Measurements from ENCODE around the gene TBC1D16. TPM values are rescaled to one million over a fixed set of nuclear protein-coding genes. Genes with fewer than 3 reads are reported as not detected.
A peak's percentile ranks its signal among the peaks of the same experiment; 100 is the strongest.

TBC1D16 gene
- total RNA-seq, 2 experiments from 2014 or later, result 5.4 TPM

GRCh38 chr17:80005360-80006338 lies 30.0 kb downstream of the TBC1D16 start:
- Mint-ChIP-seq H3K9me3 (no peaks in the 10 kb centered on the region), H3K36me3 (no peaks in the 10 kb centered on the region), H3K4me1 (ENCODE audit: low read depth) (peaks cover 5% of the 10 kb centered on the region), H3K27me3 (no peaks in the 10 kb centered on the region), H3K4me3 (no peak overlapping the region), H3K27ac (no peak overlapping the region)
- POLR2A ChIA-PET, result no interaction called here
- intact Hi-C loops (cut with micrococcal nuclease), result no loop called here
- peak; percentile 62 for DNase-seq
- CTCF ChIA-PET, result interaction anchor here (0.6 to 2.1 kb wide), 15 partner anchors 7 to 1306 kb away, joined by 3 to 8 read pairs (median 3); partner anchors contain the start of gene GAA

GRCh38 chr17:80003969-80004368 lies 31.7 kb downstream of the TBC1D16 start:
- Mint-ChIP-seq H3K9me3 (no peaks in the 10 kb centered on the region), H3K36me3 (no peaks in the 10 kb centered on the region), H3K27ac (no peak overlapping the region), H3K27me3 (no peaks in the 10 kb centered on the region), H3K4me1 (ENCODE audit: low read depth) (peaks cover 5% of the 10 kb centered on the region), H3K4me3 (no peak overlapping the region)
- POLR2A ChIA-PET, result no interaction called here
- CTCF ChIA-PET, result interaction anchor here (0.9 to 2.1 kb wide), 3 partner anchors 12 to 98 kb away, joined by 3 to 6 read pairs (median 5); partner anchors contain the start of gene GAA
- no peak for DNase-seq
- intact Hi-C loops (cut with micrococcal nuclease), result no loop called here

GRCh38 chr17:80002690-80003490 lies 32.8 kb downstream of the TBC1D16 start:
- no peak overlapping the region for H3K4me3 Mint-ChIP-seq
- intact Hi-C loops (cut with micrococcal nuclease), result no loop called here
- POLR2A ChIA-PET, result no interaction called here
- no peaks in the 10 kb centered on the region for H3K27me3 Mint-ChIP-seq
- no peak overlapping the region for H3K27ac Mint-ChIP-seq
- H3K36me3 Mint-ChIP-seq, result no peaks in the 10 kb centered on the region
- CTCF ChIA-PET, result interaction anchor here (1.0 kb wide), 1 partner anchor 98 kb away, joined by 5 read pairs; the partner anchor contains the start of gene GAA
- H3K4me1 Mint-ChIP-seq (ENCODE audit: low read depth), result peaks cover 12% of the 10 kb centered on the region
- H3K9me3 Mint-ChIP-seq, result no peaks in the 10 kb centered on the region
- DNase-seq, result no peak

- Mint-ChIP-seq H3K27me3 (no peaks in the 10 kb centered on the region), H3K4me3 (no peak overlapping the region), H3K27ac (no peak overlapping the region), H3K36me3 (no peaks in the 10 kb centered on the region), H3K4me1 (ENCODE audit: low read depth) (peaks cover 20% of the 10 kb centered on the region), H3K9me3 (no peaks in the 10 kb centered on the region)
- intact Hi-C loops (cut with micrococcal nuclease), result no loop called here
- no peak for DNase-seq
- CTCF ChIA-PET, result no interaction called here
- POLR2A ChIA-PET, result no interaction called here
These were observed 33.5 kb downstream of the TBC1D16 start for GRCh38 chr17:80002070-80002641.

- DNase-seq, result no peak
- no peaks in the 10 kb centered on the region for H3K36me3 Mint-ChIP-seq
- H3K9me3 Mint-ChIP-seq, result no peaks in the 10 kb centered on the region
- intact Hi-C loops (cut with micrococcal nuclease), result no loop called here
- no peaks in the 10 kb centered on the region for H3K27me3 Mint-ChIP-seq
- H3K27ac Mint-ChIP-seq, result no peak overlapping the region
- no peak overlapping the region for H3K4me3 Mint-ChIP-seq
- POLR2A ChIA-PET, result no interaction called here
- H3K4me1 Mint-ChIP-seq (ENCODE audit: low read depth), result peaks cover 29% of the 10 kb centered on the region
- CTCF ChIA-PET, result interaction anchor here (0.7 to 1.2 kb wide), 2 partner anchors 9 to 121 kb away, joined by 3 to 4 read pairs; no protein-coding TSS in a partner anchor
These were observed 34.5 kb downstream of the TBC1D16 start for GRCh38 chr17:80000981-80001775.

GRCh38 chr17:80000136-80000535 lies 35.5 kb downstream of the TBC1D16 start:
- H3K4me3 Mint-ChIP-seq, result no peak overlapping the region
- no peak overlapping the region for H3K27ac Mint-ChIP-seq
- no peak for DNase-seq
- H3K9me3 Mint-ChIP-seq, result no peaks in the 10 kb centered on the region
- peaks cover 30% of the 10 kb centered on the region for H3K4me1 Mint-ChIP-seq (ENCODE audit: low read depth)
- H3K27me3 Mint-ChIP-seq, result no peaks in the 10 kb centered on the region
- CTCF ChIA-PET, result interaction anchor here (1.1 to 4.4 kb wide), 3 partner anchors 8 to 82 kb away, joined by 3 to 37 read pairs (median 4); no protein-coding TSS in a partner anchor
- intact Hi-C loops (cut with micrococcal nuclease), result no loop called here
- H3K36me3 Mint-ChIP-seq, result no peaks in the 10 kb centered on the region
- POLR2A ChIA-PET, result no interaction called here

- Mint-ChIP-seq H3K4me1 (ENCODE audit: low read depth) (peaks cover 42% of the 10 kb centered on the region), H3K9me3 (no peaks in the 10 kb centered on the region), H3K4me3 (peak overlapping the region; percentile 48), H3K36me3 (no peaks in the 10 kb centered on the region), H3K27ac (peak overlapping the region; percentile 90), H3K27me3 (no peaks in the 10 kb centered on the region)
- peak; percentile 88 for DNase-seq
- POLR2A ChIA-PET, result no interaction called here
- intact Hi-C loops (cut with micrococcal nuclease), result loop anchor here (1.0 to 10.0 kb wide), 6 partner anchors 40 to 222 kb away; partner anchors contain the start of genes CBX4, CBX8, CCDC40 and EIF4A3
- CTCF ChIA-PET, result interaction anchor here (0.6 to 4.4 kb wide), 8 partner anchors 8 to 208 kb away, joined by 3 to 37 read pairs (median 3); no protein-coding TSS in a partner anchor
These were observed 38.5 kb downstream of the TBC1D16 start for GRCh38 chr17:79997011-79997660.

- H3K27me3 Mint-ChIP-seq, result no peaks in the 10 kb centered on the region
- H3K36me3 Mint-ChIP-seq, result no peaks in the 10 kb centered on the region
- ChIA-PET CTCF (interaction anchor here (0.8 to 4.4 kb wide), 8 partner anchors 9 to 207 kb away, joined by 3 to 37 read pairs (median 3); no protein-coding TSS in a partner anchor), POLR2A (no interaction called here)
- peak overlapping the region; percentile 90 for H3K27ac Mint-ChIP-seq
- H3K4me3 Mint-ChIP-seq, result no peak overlapping the region
- H3K9me3 Mint-ChIP-seq, result no peaks in the 10 kb centered on the region
- peaks cover 43% of the 10 kb centered on the region for H3K4me1 Mint-ChIP-seq (ENCODE audit: low read depth)
- intact Hi-C loops (cut with micrococcal nuclease), result loop anchor here (2.0 to 10.0 kb wide), 4 partner anchors 41 to 191 kb away; partner anchors contain the start of genes CBX4, CCDC40, EIF4A3 and TBC1D16
- no peak for DNase-seq
These were observed 39.4 kb downstream of the TBC1D16 start for GRCh38 chr17:79996291-79996690.

GRCh38 chr17:79995696-79996095 lies 40.0 kb downstream of the TBC1D16 start:
- Mint-ChIP-seq H3K9me3 (no peaks in the 10 kb centered on the region), H3K4me3 (no peak overlapping the region), H3K4me1 (ENCODE audit: low read depth) (peaks cover 43% of the 10 kb centered on the region), H3K36me3 (no peaks in the 10 kb centered on the region), H3K27ac (peak overlapping the region; percentile 38), H3K27me3 (no peaks in the 10 kb centered on the region)
- CTCF ChIA-PET, result interaction anchor here (1.0 to 4.3 kb wide), 3 partner anchors 12 to 187 kb away, joined by 3 to 24 read pairs (median 3); no protein-coding TSS in a partner anchor
- no peak for DNase-seq
- POLR2A ChIA-PET, result no interaction called here
- intact Hi-C loops (cut with micrococcal nuclease), result loop anchor here (2.0 to 10.0 kb wide), 4 partner anchors 42 to 191 kb away; partner anchors contain the start of genes CBX4, CCDC40, EIF4A3 and TBC1D16

GRCh38 chr17:79994602-79995001 lies 41.1 kb downstream of the TBC1D16 start:
- H3K4me1 Mint-ChIP-seq (ENCODE audit: low read depth), result peaks cover 43% of the 10 kb centered on the region
- intact Hi-C loops (cut with micrococcal nuclease), result loop anchor here (5.0 to 10.0 kb wide), 3 partner anchors 43 to 247 kb away; partner anchors contain the start of genes CCDC40, EIF4A3 and TBC1D16

More at GRCh38 chr17:79994602-79995001, 41.1 kb downstream of the TBC1D16 start:
- Mint-ChIP-seq H3K4me3 (no peak overlapping the region), H3K36me3 (no peaks in the 10 kb centered on the region), H3K27ac (no peak overlapping the region), H3K27me3 (no peaks in the 10 kb centered on the region), H3K9me3 (no peaks in the 10 kb centered on the region)
- no peak for DNase-seq
- ChIA-PET CTCF (interaction anchor here (1.0 to 4.3 kb wide), 6 partner anchors 13 to 254 kb away, joined by 3 to 24 read pairs (median 4); no protein-coding TSS in a partner anchor), POLR2A (interaction anchor here (0.6 kb wide), 1 partner anchor 120 kb away, joined by 4 read pairs; no protein-coding TSS in a partner anchor)
